ENCODE data around the gene ZMYND8.
"Not testable (repeated sequence)": the region's sequence is repeated elsewhere in the genome, so short reads cannot be mapped to it uniquely, and the experiment has no call there.

ZMYND8 gene

GRCh38 chr20:47246061-47246777 is 110.3 kb downstream of the ZMYND8 start:
- DNase-seq (ENCODE audit: low read depth): no peak

DNA sequence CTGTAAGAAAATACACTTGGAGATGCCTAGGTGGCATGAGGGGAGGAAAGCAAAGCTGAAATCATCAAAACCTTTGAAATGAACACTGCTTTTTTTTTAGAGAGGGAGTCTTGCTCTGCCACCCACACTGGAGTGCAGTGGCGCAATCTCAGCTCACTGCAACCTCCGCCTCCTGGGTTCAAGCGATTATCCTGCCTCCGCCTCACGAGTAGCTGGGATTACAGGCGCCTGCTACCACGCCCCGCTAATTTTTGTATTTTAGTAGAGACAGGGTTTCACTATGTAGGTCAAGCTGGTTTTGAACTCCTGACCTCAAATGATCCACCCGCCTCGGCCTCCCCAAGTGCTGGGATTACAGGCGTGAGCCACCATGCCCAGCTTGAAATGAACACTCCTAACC is 111.3 kb downstream of the ZMYND8 start:
- DNase-seq (ENCODE audit: low read depth): not testable (repeated sequence)

GRCh38 chr20:47244451-47244850 is 112.0 kb downstream of the ZMYND8 start:
- DNase-seq (ENCODE audit: low read depth): no peak

GRCh38 chr20:47243532-47244305 is 112.8 kb downstream of the ZMYND8 start:
- no peak for DNase-seq (ENCODE audit: low read depth)

GRCh38 chr20:47243003-47243402 is 113.5 kb downstream of the ZMYND8 start:
- DNase-seq (ENCODE audit: low read depth): no peak

DNA sequence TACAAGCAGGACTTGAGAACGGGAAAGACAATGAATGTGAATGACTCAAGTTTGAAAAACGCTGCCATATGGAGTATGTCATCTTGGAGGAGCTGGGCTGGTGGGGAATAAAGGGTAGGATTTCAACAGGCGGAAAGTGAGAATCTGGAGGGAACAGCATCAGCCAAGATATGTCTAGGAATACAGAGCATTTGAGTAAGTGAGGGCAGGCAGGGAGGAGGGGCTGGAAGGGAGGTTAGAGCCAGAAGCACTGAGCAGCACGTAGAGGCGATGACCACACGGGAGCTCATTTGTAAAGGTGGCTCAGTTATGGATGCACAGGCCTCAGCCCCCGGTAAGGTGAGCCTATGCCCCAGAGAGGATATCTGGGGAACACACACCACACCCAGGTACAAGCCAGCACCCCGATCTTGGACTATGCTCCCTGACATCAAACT is 115.1 kb downstream of the ZMYND8 start:
- DNase-seq (ENCODE audit: low read depth): no peak

- not testable (repeated sequence) for DNase-seq (ENCODE audit: low read depth)
Observed at GRCh38 chr20:47240096-47240495, 116.4 kb downstream of the ZMYND8 start.

- no peak for DNase-seq (ENCODE audit: low read depth)
Observed at GRCh38 chr20:47239719-47240067, 116.8 kb downstream of the ZMYND8 start.

DNA sequence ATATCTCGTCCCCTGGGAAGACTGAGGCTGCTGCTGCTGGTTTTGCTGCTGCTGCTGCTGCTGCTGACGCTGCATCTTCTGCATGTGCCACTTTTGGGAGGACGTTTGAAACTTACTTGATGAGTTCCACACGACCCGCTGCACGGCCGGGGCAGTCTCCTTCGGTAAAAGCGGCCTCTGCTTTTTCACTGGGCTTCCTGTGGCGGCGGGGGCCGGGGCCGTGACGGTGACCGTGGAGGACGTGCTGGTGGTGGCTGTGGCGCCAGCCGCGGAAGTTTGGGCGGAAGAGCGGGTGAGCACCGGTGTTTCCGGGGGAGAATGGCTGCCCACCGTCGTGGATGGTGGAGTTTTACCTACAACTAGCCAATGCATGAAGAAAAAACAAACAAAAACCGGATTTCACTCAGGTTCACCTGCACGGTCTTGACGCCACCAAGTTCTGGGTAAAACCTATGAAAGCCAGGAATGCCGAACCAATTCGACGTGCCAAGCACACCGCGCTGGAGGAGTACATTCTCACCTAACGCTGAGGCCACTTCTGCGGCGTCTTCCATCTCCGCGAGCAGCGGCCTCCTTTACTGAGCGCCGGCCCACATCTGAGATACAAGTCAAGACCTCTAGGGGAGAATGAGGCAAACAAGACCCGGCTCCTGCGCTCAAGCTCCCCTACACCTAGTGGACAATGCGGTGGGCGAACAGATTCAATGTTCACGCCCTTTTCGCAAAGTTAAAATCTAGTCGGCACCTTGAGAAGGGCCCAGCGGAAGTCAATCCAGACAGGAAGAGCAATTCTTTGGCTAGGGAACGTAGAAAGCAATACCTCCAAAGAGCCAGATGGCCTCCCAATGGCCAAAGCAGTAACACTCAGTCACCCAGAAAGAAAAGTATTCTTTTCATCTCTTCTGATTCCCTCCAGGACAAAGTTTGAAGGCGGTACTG is 117.5 kb downstream of the ZMYND8 start:
- no peak for DNase-seq (ENCODE audit: low read depth)

DNA sequence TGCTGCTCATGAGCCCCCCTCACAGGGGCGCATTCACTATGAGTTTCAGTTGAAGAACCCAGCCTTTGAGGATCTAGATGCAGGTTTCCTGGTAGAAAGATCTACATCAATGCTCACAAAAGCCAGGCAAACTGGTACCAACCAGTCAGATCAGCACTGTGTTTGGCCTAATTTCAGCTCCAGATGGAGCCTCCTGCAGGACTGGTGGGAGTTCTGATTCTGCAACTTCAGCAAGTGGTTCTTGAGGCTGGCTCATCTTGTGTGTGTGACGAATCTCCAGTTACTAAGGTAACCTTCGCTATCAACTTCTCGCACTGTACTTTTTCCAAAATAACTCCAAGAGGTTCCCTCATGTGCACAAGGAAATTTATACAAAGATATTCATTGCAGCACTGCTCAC is 118.8 kb downstream of the ZMYND8 start:
- DNase-seq (ENCODE audit: low read depth): no peak

- no peak for DNase-seq (ENCODE audit: low read depth)
Observed at GRCh38 chr20:47236639-47236900, 119.9 kb downstream of the ZMYND8 start.

DNA sequence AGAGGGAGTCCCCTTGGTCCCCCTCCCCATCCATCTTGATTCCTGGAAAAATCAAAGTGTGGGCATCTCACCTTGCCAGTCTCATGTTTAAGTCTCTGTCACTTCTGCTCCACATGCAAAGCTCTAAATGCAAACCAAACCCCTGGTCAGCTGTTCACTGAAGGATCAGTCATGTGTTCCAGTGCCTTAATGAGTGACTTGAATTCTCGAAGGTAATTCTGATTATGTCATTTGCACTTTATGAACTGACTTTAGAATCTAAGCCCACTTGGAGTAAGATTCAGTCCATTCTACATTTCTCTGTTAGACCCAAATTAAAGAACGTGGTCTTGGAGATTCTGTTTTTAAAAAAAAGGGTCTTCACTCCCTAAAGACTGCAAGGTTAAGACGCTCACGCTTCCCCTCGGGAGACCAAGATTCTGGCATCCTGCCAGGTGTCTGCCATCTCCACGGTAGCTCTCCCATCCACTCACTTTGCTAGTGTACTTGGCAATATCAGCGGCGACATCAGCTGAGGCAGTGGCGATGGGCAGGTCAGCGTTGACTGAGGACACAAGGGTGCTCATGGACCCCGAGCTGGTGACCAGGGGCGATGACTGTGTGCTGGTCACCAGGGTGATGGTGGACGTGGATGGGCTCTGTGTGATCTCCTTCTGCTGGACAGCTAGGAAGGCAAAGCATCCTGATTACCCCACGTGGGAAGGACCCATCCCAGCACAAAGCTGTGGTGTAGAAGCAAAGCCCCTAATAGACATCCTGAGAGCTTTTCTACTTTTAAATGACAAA is 120.5 kb downstream of the ZMYND8 start:
- no peak for DNase-seq (ENCODE audit: low read depth)

DNA sequence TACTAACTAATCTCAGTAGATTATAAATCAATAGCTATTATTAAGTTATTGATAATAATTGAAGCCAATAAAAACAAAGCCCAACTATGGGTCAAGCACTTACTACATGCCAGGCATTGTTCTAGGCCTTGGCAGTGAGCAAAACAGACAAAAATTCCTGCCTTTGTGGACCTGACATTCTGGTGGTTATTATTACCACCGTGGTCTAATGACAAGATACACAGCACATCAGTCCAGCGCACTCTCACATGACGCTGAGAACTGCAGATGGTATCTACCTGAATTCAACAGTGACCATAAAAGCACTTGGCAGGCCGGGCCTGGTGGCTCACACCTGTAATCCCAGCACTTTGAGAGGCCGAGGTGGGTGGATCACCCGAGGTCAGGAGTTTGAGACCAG is 121.4 kb downstream of the ZMYND8 start:
- no peak for DNase-seq (ENCODE audit: low read depth)

DNA sequence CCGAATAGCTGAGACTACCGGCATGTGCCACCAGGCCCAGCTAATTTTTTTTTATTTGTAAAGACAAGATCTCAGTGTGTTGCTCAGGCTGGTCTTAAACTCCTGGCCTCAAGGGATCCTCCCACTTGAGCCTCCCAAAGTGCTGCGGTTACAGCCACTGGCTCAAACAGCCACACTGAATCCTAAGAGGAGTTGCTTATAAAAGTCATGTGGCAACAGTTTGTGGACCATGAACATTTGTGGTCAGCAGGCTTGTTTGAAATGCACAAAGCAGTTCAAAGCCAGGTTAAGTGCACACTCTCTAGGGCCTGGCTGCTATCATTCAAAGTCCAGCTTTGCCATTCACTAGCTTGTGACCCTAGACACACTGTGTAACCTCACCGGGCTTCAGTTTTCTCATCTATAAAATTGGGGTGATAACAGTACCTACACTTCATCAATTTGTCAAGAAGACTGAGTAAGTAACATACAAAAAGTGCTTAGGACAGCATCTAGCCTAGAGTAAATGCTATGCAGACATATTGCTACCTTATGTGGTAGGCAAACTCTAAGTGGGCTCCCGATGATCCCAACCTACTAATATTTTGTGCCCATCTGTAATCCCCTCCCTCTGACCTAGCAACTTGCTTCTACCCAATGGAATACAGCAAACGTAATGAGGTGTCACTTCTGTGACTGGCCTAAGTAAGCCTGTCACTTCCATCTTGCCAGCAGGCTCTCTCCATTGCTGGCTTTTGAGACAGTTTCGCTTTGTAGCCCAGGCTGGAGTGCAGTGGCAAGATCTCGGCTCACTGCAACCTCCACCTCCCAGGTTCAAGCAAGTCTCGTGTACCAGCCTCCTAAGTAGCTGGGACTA is 122.9 kb downstream of the ZMYND8 start:
- no peak for DNase-seq (ENCODE audit: low read depth)

DNA sequence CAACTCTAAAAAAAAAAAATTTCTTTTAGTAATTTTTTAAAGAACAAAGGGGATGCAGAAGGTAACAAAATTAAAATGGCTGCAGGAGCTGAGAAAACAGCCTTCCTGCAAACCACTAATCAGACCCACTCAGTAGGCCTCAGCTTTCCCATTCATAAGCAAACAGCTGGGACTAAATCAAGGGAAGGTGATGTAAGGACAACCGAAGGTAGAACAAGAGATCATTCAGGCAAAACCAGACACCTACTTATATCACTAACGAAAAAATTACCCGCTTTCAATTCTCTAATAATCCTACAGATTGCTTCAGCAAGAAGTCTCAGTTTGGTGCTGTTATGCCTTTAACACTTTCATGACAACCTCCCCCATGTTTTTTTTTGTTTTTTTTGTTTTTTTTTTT is 124.0 kb downstream of the ZMYND8 start:
- DNase-seq (ENCODE audit: low read depth): no peak

GRCh38 chr20:47231382-47232039 is 125.0 kb downstream of the ZMYND8 start:
- DNase-seq (ENCODE audit: low read depth): no peak

DNA sequence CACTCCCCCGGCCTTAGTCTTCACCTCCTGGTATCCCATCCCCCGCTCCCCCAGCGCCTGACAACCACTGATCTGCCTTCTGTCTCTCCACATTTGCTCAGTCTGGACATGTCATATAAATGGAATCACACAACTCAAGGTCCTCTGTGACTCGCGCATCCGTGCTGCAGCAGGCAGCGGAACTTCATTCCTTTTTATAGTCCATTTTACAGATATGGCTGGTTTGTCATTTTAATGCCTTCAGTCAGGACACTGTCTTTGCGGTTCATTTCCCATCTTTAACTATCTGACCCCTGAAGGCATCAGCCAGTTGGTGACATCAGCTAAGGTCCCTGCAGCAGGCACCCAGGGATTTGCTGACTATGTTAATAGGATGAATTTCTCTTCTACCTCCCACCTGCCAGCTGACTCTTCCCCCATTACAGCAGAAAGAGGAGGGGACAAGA is 125.7 kb downstream of the ZMYND8 start:
- no peak for DNase-seq (ENCODE audit: low read depth)

- no peak for DNase-seq (ENCODE audit: low read depth)
Observed at GRCh38 chr20:47228654-47229053, 127.8 kb downstream of the ZMYND8 start.

DNA sequence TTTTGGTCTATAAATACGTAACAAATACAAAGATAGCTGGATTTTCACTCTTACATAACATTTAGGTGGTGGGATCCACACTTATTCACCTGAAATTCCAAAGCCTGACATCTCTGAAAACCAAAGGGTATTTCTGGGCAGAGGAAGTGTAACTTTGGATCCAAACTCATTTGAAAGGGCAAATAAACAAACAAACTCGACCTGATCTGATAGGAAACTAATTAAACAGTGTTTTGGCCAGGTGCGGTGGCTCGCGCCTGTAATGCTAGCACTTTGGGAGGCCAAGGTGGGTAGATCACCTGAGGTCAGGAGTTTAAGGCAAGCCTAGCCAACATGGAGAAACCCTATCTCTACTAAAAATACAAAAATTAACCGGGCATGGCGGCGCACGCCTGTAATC is 128.9 kb downstream of the ZMYND8 start:
- DNase-seq (ENCODE audit: low read depth): no peak

DNA sequence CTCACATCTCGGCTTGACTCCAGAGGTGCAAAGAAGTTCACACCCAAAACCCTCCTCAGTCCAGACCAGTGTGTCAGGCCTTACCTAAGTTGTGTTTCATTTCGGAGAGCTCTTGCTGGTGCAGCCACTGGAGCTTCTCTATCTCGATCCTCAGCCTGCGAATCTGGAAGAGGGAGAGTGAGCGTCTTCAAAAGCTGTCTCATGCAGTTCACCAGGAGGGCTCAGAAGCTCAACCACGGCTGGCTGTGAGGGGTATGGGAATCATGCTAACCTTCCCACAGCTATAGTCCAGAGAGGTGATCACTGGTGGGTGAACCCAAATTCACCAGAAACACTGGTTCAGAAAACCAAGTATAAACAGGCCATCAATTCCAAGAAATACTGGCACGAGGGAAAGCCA is 129.4 kb downstream of the ZMYND8 start:
- DNase-seq (ENCODE audit: low read depth): no peak

All from CMK (cell line).